Activated naive CD8-positive, alpha-beta T cell treated with anti-CD3 and anti-CD28 coated beads for 36 hours (primary cell): ENCODE measurements around the gene BACE1. TPM values are rescaled to one million over a fixed set of nuclear protein-coding genes. Genes with fewer than 3 reads are reported as not detected.
A peak's percentile ranks its signal among the peaks of the same experiment; 100 is the strongest.
"Not testable (repeated sequence)": the region's sequence is repeated elsewhere in the genome, so short reads cannot be mapped to it uniquely, and the experiment has no call there.

Experiments used
- DNase-seq: peaks from one replicate; pipeline ENCODE4 v3.0.0; 2021
- H3K27ac Mint-ChIP-seq: one replicate; pipeline ENCODE4 v1.8.0; 2022; ENCODE audit warnings: mild to moderate bottlenecking, moderate library complexity, mixed read lengths
- H3K27me3 Mint-ChIP-seq: one replicate; pipeline ENCODE4 v1.8.0; 2022; ENCODE audit warnings: mild to moderate bottlenecking, mixed read lengths
- H3K36me3 Mint-ChIP-seq: one replicate; pipeline ENCODE4 v1.8.0; 2021; ENCODE audit warnings: mild to moderate bottlenecking, mixed read lengths
- H3K4me1 Mint-ChIP-seq: one replicate; pipeline ENCODE4 v1.8.0; 2021; ENCODE audit warnings: mixed read lengths
- H3K4me3 Mint-ChIP-seq: one replicate; pipeline ENCODE4 v1.8.0; 2022; ENCODE audit warnings: mild to moderate bottlenecking, moderate library complexity, mixed read lengths
- H3K9me3 Mint-ChIP-seq: one replicate; pipeline ENCODE4 v1.8.0; 2022; ENCODE audit warnings: mixed read lengths
- total RNA-seq, 2 experiments: library from RNA; stranded (reverse); gene quantifications; one replicate each; pipeline ENCODE4 v1.2.3, GENCODE V29; 2021

Gene BACE1
- total RNA-seq = 1 to 10 TPM in 1 of 2 experiments, under 1 TPM in 1; 0.90 to 1.2 TPM

- no peak within 1 kb of the TSS for H3K27ac Mint-ChIP-seq
- no peak for DNase-seq
- peaks cover 5% of the 10 kb centered on the region for H3K4me1 Mint-ChIP-seq
- H3K27me3 Mint-ChIP-seq = peaks cover 39% of the 10 kb centered on the region
- H3K4me3 Mint-ChIP-seq = peak within 1 kb of the TSS; percentile 73
- no peaks in the 10 kb centered on the region for H3K36me3 Mint-ChIP-seq
- no peaks in the 10 kb centered on the region for H3K9me3 Mint-ChIP-seq
Measured at GRCh38 chr11:117316197-117316961, at the start of gene BACE1. TSS of gene BACE1 (minus strand) at chr11:117316256. CDS start at chr11:117315795, 461 bp downstream.

- Mint-ChIP-seq H3K4me3 (no peak overlapping the region), H3K27me3 (no peaks in the 10 kb centered on the region), H3K36me3 (peaks cover 28% of the 10 kb centered on the region), H3K4me1 (no peaks in the 10 kb centered on the region), H3K9me3 (no peaks in the 10 kb centered on the region), H3K27ac (no peak overlapping the region)
- no peak for DNase-seq
Measured at GRCh38 chr11:117361432-117361831, 45.4 kb upstream of the BACE1 start.

GRCh38 chr11:117356126-117356890, 40.3 kb upstream of the BACE1 start:
- H3K27ac Mint-ChIP-seq = no peak overlapping the region
- H3K36me3 Mint-ChIP-seq = peaks cover 17% of the 10 kb centered on the region

GRCh38 chr11:117354550-117354949, 38.5 kb upstream of the BACE1 start:
- H3K27me3 Mint-ChIP-seq = no peaks in the 10 kb centered on the region

More at GRCh38 chr11:117356126-117356890, 40.3 kb upstream of the BACE1 start:
- no peaks in the 10 kb centered on the region for H3K27me3 Mint-ChIP-seq
- H3K4me3 Mint-ChIP-seq = no peak overlapping the region
- H3K4me1 Mint-ChIP-seq = no peaks in the 10 kb centered on the region
- no peaks in the 10 kb centered on the region for H3K9me3 Mint-ChIP-seq
- no peak for DNase-seq

GRCh38 chr11:117345039-117345438, 29.0 kb upstream of the BACE1 start:
- H3K4me1 Mint-ChIP-seq = peaks cover 2% of the 10 kb centered on the region
- H3K36me3 Mint-ChIP-seq = peaks cover 16% of the 10 kb centered on the region
- H3K27ac Mint-ChIP-seq = no peak overlapping the region
- H3K9me3 Mint-ChIP-seq = no peaks in the 10 kb centered on the region
- H3K27me3 Mint-ChIP-seq = no peaks in the 10 kb centered on the region
- no peak for DNase-seq
- H3K4me3 Mint-ChIP-seq = no peak overlapping the region

More at GRCh38 chr11:117354550-117354949, 38.5 kb upstream of the BACE1 start:
- Mint-ChIP-seq H3K9me3 (no peaks in the 10 kb centered on the region), H3K27ac (no peak overlapping the region), H3K4me1 (no peaks in the 10 kb centered on the region), H3K4me3 (no peak overlapping the region), H3K36me3 (peaks cover 13% of the 10 kb centered on the region)
- no peak for DNase-seq

- H3K27me3 Mint-ChIP-seq = no peaks in the 10 kb centered on the region
- no peaks in the 10 kb centered on the region for H3K9me3 Mint-ChIP-seq
- H3K27ac Mint-ChIP-seq = no peak overlapping the region
- no peak for DNase-seq
- peaks cover 2% of the 10 kb centered on the region for H3K4me1 Mint-ChIP-seq
- no peak overlapping the region for H3K4me3 Mint-ChIP-seq
- peaks cover 13% of the 10 kb centered on the region for H3K36me3 Mint-ChIP-seq
Measured at GRCh38 chr11:117337076-117337475, 21.0 kb upstream of the BACE1 start.

GRCh38 chr11:117335399-117335798, 19.3 kb upstream of the BACE1 start:
- Mint-ChIP-seq H3K36me3 (peaks cover 9% of the 10 kb centered on the region), H3K4me1 (peaks cover 5% of the 10 kb centered on the region), H3K27ac (no peak overlapping the region), H3K27me3 (no peaks in the 10 kb centered on the region), H3K9me3 (no peaks in the 10 kb centered on the region), H3K4me3 (no peak overlapping the region)
- no peak for DNase-seq

GRCh38 chr11:117334896-117335295, 18.8 kb upstream of the BACE1 start:
- Mint-ChIP-seq H3K4me3 (no peak overlapping the region), H3K9me3 (no peaks in the 10 kb centered on the region), H3K36me3 (peaks cover 6% of the 10 kb centered on the region), H3K27me3 (no peaks in the 10 kb centered on the region), H3K4me1 (peaks cover 7% of the 10 kb centered on the region), H3K27ac (no peak overlapping the region)
- no peak for DNase-seq

- Mint-ChIP-seq H3K27ac (no peak overlapping the region), H3K4me3 (no peak overlapping the region), H3K27me3 (no peaks in the 10 kb centered on the region), H3K36me3 (peaks cover 3% of the 10 kb centered on the region), H3K4me1 (peaks cover 8% of the 10 kb centered on the region), H3K9me3 (no peaks in the 10 kb centered on the region)
- no peak for DNase-seq
Measured at GRCh38 chr11:117333917-117334316, 17.9 kb upstream of the BACE1 start.

- Mint-ChIP-seq H3K9me3 (no peaks in the 10 kb centered on the region), H3K4me1 (peaks cover 8% of the 10 kb centered on the region), H3K27me3 (no peaks in the 10 kb centered on the region), H3K36me3 (peaks cover 1% of the 10 kb centered on the region), H3K27ac (no peak overlapping the region), H3K4me3 (no peak overlapping the region)
- DNase-seq = no peak
Measured at GRCh38 chr11:117332843-117333242, 16.8 kb upstream of the BACE1 start.

GRCh38 chr11:117328375-117329010, 12.4 kb upstream of the BACE1 start:
- no peak overlapping the region for H3K27ac Mint-ChIP-seq
- H3K36me3 Mint-ChIP-seq = no peaks in the 10 kb centered on the region
- no peaks in the 10 kb centered on the region for H3K9me3 Mint-ChIP-seq
- H3K4me1 Mint-ChIP-seq = peaks cover 7% of the 10 kb centered on the region
- H3K27me3 Mint-ChIP-seq = no peaks in the 10 kb centered on the region
- DNase-seq = no peak
- H3K4me3 Mint-ChIP-seq = no peak overlapping the region

- peaks cover 7% of the 10 kb centered on the region for H3K4me1 Mint-ChIP-seq
- H3K4me3 Mint-ChIP-seq = peak within 1 kb of the TSS; percentile 68
- peak within 1 kb of the TSS; percentile 54 for H3K27ac Mint-ChIP-seq
- no peaks in the 10 kb centered on the region for H3K36me3 Mint-ChIP-seq
- no peaks in the 10 kb centered on the region for H3K9me3 Mint-ChIP-seq
- peak; percentile 94 for DNase-seq
- H3K27me3 Mint-ChIP-seq = no peaks in the 10 kb centered on the region
Measured at GRCh38 chr11:117327567-117328374, 11.7 kb upstream of the BACE1 start, which contains the start of gene CEP164. TSS of gene CEP164 (plus strand) at chr11:117327854. CDS start at chr11:117338587, 10,733 bp downstream.

GRCh38 chr11:117327255-117327566, 11.2 kb upstream of the BACE1 start:
- H3K9me3 Mint-ChIP-seq, DNase-seq, H3K27me3 Mint-ChIP-seq, H3K4me3 Mint-ChIP-seq, H3K36me3 Mint-ChIP-seq, H3K27ac Mint-ChIP-seq, H3K4me1 Mint-ChIP-seq: not testable (repeated sequence)

- no peak for DNase-seq
- no peaks in the 10 kb centered on the region for H3K9me3 Mint-ChIP-seq
- H3K27me3 Mint-ChIP-seq = peaks cover 29% of the 10 kb centered on the region
- H3K4me3 Mint-ChIP-seq = no peak overlapping the region
- H3K36me3 Mint-ChIP-seq = no peaks in the 10 kb centered on the region
- H3K4me1 Mint-ChIP-seq = peaks cover 4% of the 10 kb centered on the region
- H3K27ac Mint-ChIP-seq = no peak overlapping the region
Measured at GRCh38 chr11:117319214-117319840, 3.3 kb upstream of the BACE1 start.
